ENCODE results near the gene BTC. TPM values are rescaled to one million over a fixed set of nuclear protein-coding genes. Genes with fewer than 3 reads are reported as not detected.

Gene BTC
- total RNA-seq, 3 donors from 2014 or later (not counting 1 experiment from before 2014, with no cell fraction given): not detected

- Mint-ChIP-seq H3K9me3 (peaks cover 6 to 9% of the 10 kb centered on the region in 2 donors), H3K27me3 (ENCODE audit: low read depth in 2 of 2) (no peaks in the 10 kb centered on the region), H3K4me3 (no peak overlapping the region), H3K27ac (no peak overlapping the region), H3K36me3 (no peaks in the 10 kb centered on the region), H3K4me1 (no peaks in the 10 kb centered on the region)
- ATAC-seq (no peak), DNase-seq (no peak)
- Histone ChIP-seq H3K27ac (ENCODE audit: low read length) (no peak overlapping the region), H3K4me3 (ENCODE audit: low read length) (no peak overlapping the region), H3K27me3 (ENCODE audit: control insufficient read depth, insufficient read depth, low read length) (no peaks in the 10 kb centered on the region), H3K4me1 (ENCODE audit: control insufficient read depth, insufficient read depth, low read length) (no peaks in the 10 kb centered on the region), H3K9me3 (ENCODE audit: control insufficient read depth, insufficient read depth, low read length) (no peaks in the 10 kb centered on the region), H3K36me3 (ENCODE audit: control insufficient read depth, insufficient read depth, low read length) (no peaks in the 10 kb centered on the region)
- WGBS (ENCODE audit: insufficient coverage): 84% methylated on average over 1 of the region's 1 CpG
- no peak for TF ChIP-seq CTCF (IDR thresholded peaks at IDR 0.05)
- intact Hi-C loops (cut with micrococcal nuclease): no loop called here
Observed at GRCh38 chr4:74830928-74831327, 36.6 kb upstream of the BTC start.

- Histone ChIP-seq H3K4me3 (ENCODE audit: low read length) (no peak overlapping the region), H3K27me3 (ENCODE audit: control insufficient read depth, insufficient read depth, low read length) (no peaks in the 10 kb centered on the region), H3K4me1 (ENCODE audit: control insufficient read depth, insufficient read depth, low read length) (no peaks in the 10 kb centered on the region), H3K9me3 (ENCODE audit: control insufficient read depth, insufficient read depth, low read length) (no peaks in the 10 kb centered on the region), H3K27ac (ENCODE audit: low read length) (no peak overlapping the region), H3K36me3 (ENCODE audit: control insufficient read depth, insufficient read depth, low read length) (no peaks in the 10 kb centered on the region)
- TF ChIP-seq CTCF (IDR thresholded peaks at IDR 0.05): no peak
- no peaks in the 10 kb centered on the region for H3K4me1 Mint-ChIP-seq
- DNase-seq (no peak), ATAC-seq (no peak)
- H3K4me3 Mint-ChIP-seq: no peak overlapping the region
- no peaks in the 10 kb centered on the region for H3K27me3 Mint-ChIP-seq (ENCODE audit: low read depth in 2 of 2)
- no peak overlapping the region for H3K27ac Mint-ChIP-seq
- no peaks in the 10 kb centered on the region for H3K36me3 Mint-ChIP-seq
- peaks cover 6 to 16% of the 10 kb centered on the region in 2 donors for H3K9me3 Mint-ChIP-seq
- 41% methylated on average over 1 of the region's 1 CpG for WGBS (ENCODE audit: insufficient coverage)
- intact Hi-C loops (cut with micrococcal nuclease): no loop called here
Observed at GRCh38 chr4:74823194-74823593, 28.9 kb upstream of the BTC start.

- Mint-ChIP-seq H3K27me3 (ENCODE audit: low read depth in 2 of 2) (no peaks in the 10 kb centered on the region), H3K27ac (no peak overlapping the region), H3K4me1 (no peaks in the 10 kb centered on the region), H3K36me3 (no peaks in the 10 kb centered on the region), H3K9me3 (peaks cover 2 to 11% of the 10 kb centered on the region in 2 donors), H3K4me3 (no peak overlapping the region)
- Histone ChIP-seq H3K4me1 (ENCODE audit: control insufficient read depth, insufficient read depth, low read length) (no peaks in the 10 kb centered on the region), H3K27ac (ENCODE audit: low read length) (no peak overlapping the region), H3K9me3 (ENCODE audit: control insufficient read depth, insufficient read depth, low read length) (no peaks in the 10 kb centered on the region), H3K4me3 (ENCODE audit: low read length) (no peak overlapping the region), H3K36me3 (ENCODE audit: control insufficient read depth, insufficient read depth, low read length) (no peaks in the 10 kb centered on the region), H3K27me3 (ENCODE audit: control insufficient read depth, insufficient read depth, low read length) (no peaks in the 10 kb centered on the region)
- DNase-seq (no peak), ATAC-seq (no peak)
- TF ChIP-seq CTCF (IDR thresholded peaks at IDR 0.05): no peak
- intact Hi-C loops (cut with micrococcal nuclease): no loop called here
- 80% methylated on average over 1 of the region's 2 CpGs for WGBS (ENCODE audit: insufficient coverage)
Observed at GRCh38 chr4:74822603-74823002, 28.3 kb upstream of the BTC start.

GRCh38 chr4:74821541-74821940 is 27.2 kb upstream of the BTC start:
- Histone ChIP-seq H3K36me3 (ENCODE audit: control insufficient read depth, insufficient read depth, low read length) (no peaks in the 10 kb centered on the region), H3K27ac (ENCODE audit: low read length) (no peak overlapping the region), H3K9me3 (ENCODE audit: control insufficient read depth, insufficient read depth, low read length) (no peaks in the 10 kb centered on the region), H3K4me1 (ENCODE audit: control insufficient read depth, insufficient read depth, low read length) (no peaks in the 10 kb centered on the region), H3K27me3 (ENCODE audit: control insufficient read depth, insufficient read depth, low read length) (no peaks in the 10 kb centered on the region), H3K4me3 (ENCODE audit: low read length) (no peak overlapping the region)
- no peaks in the 10 kb centered on the region for H3K27me3 Mint-ChIP-seq (ENCODE audit: low read depth in 2 of 2)
- H3K9me3 Mint-ChIP-seq: peaks cover 2 to 10% of the 10 kb centered on the region in 2 donors
- ATAC-seq (no peak), DNase-seq (no peak)
- intact Hi-C loops (cut with micrococcal nuclease): no loop called here
- no peaks in the 10 kb centered on the region for H3K4me1 Mint-ChIP-seq
- H3K4me3 Mint-ChIP-seq: no peak overlapping the region
- no peak overlapping the region for H3K27ac Mint-ChIP-seq
- no peak for TF ChIP-seq CTCF (IDR thresholded peaks at IDR 0.05)
- H3K36me3 Mint-ChIP-seq: no peaks in the 10 kb centered on the region
